Stimulated activated CD8-positive, alpha-beta memory T cell treated with anti-CD3 and anti-CD28 coated beads, Interleukin-2, amount 100 ng/mL, for 48 hours (primary cell): ENCODE results near the gene PCSK2.

ENCODE experiments used
- DNase-seq, 2 donors: peaks; one replicate each; pipeline ENCODE4 v3.0.0-alpha.2; 2020; ENCODE audit warnings: low read depth in 2 of 2

Gene PCSK2

DNA sequence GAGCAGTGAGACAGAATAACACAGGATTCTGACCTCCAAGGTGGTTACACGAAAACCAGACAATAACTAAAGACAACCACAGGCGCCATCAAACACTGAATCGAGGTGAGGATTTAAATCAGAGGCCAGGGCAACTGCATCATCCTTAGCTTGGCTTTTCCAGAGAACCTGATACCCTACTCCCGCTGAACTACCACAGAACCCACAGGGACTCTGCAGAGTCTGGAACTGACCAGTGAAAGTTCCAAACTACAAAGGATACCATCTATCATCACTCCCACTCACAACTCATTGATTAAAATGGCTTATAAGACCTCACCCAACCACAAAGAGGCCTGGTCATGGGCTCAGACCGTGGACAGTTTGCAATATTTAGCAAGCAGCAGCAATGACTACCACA lies 219.3 kb downstream of the PCSK2 start:
- DNase-seq, result no peak

GRCh38 chr20:17448071-17448470 lies 221.2 kb downstream of the PCSK2 start:
- DNase-seq, result no peak

DNA sequence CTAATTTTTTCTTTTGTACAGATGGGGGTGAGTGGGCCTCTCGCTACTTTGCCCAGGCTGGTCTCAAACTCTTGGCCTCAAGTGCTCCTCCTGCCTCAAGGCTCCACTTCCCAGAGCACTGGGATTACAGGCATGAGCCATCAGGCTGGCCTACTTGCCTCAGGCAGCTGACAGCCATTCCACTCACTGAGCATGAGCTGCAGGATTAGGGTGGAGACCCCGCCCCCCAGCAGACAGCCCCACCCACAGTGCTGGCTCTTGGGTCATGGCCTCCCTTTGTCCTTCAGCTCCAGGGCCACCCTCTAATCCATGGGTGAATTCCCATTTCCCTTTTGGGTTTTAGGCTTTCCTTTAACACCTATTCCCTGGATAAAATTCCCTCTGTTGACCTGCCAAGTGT lies 222.2 kb downstream of the PCSK2 start:
- no peak for DNase-seq

GRCh38 chr20:17452441-17452840 lies 225.6 kb downstream of the PCSK2 start:
- DNase-seq, result no peak

GRCh38 chr20:17453592-17453991 lies 226.8 kb downstream of the PCSK2 start:
- DNase-seq, result no peak

GRCh38 chr20:17456279-17456678 lies 229.4 kb downstream of the PCSK2 start:
- DNase-seq, result no peak

DNA sequence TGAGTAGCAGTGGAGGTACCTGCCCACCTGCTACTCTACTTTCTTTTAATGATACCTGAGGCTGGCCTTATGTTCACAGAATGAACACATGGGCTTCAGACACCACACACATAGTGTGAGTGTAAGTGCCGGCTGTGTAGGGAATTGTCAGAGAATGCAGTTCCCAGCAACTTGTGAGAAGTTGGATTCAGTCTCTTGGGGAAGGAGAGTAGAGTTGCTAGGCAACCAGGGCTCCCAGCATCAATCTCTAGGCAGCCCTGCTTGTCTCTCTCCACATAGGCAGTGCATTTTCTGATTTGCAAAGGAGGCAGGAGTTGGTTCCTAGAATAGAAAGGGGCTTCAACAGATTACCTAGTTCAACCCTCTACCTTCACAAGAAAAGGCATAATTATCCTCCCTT lies 230.2 kb downstream of the PCSK2 start:
- no peak for DNase-seq

GRCh38 chr20:17457588-17458190 lies 230.8 kb downstream of the PCSK2 start:
- DNase-seq, result no peak

- no peak for DNase-seq
Observed at GRCh38 chr20:17460119-17460518, 233.3 kb downstream of the PCSK2 start.

- DNase-seq, result no peak
Observed at GRCh38 chr20:17461941-17462340, 235.1 kb downstream of the PCSK2 start.

GRCh38 chr20:17463711-17464110 lies 236.9 kb downstream of the PCSK2 start:
- DNase-seq, result no peak

GRCh38 chr20:17465236-17465635 lies 238.4 kb downstream of the PCSK2 start:
- no peak for DNase-seq

- no peak for DNase-seq
Observed at GRCh38 chr20:17466641-17467040, 239.8 kb downstream of the PCSK2 start.

DNA sequence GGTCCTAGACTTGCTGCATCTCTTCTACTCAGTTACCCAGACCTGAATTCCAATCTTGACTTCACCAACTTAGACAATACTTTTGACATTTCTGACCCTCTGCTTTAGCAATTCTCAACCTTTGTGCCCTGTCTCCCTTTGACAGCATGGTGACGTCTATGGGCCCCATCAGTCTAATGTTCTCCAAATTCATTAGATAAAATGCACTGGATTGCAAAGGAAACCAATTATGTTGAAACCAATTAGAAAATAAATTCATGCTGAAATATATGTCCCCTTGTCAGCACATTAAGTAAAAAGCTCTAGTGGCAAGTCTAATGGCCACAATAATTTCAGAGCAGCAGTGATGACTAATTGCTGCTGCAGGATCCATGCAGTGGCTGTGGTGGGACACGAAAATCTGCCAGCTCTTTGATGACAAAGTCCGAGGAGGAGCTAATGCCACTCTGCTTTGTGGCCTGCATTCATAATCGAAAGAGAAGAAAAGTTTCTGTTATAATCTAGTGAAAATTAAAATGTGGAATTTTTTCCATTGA lies 240.3 kb downstream of the PCSK2 start:
- DNase-seq, result no peak

- no peak for DNase-seq
Observed at GRCh38 chr20:17468073-17468840, 241.4 kb downstream of the PCSK2 start.

DNA sequence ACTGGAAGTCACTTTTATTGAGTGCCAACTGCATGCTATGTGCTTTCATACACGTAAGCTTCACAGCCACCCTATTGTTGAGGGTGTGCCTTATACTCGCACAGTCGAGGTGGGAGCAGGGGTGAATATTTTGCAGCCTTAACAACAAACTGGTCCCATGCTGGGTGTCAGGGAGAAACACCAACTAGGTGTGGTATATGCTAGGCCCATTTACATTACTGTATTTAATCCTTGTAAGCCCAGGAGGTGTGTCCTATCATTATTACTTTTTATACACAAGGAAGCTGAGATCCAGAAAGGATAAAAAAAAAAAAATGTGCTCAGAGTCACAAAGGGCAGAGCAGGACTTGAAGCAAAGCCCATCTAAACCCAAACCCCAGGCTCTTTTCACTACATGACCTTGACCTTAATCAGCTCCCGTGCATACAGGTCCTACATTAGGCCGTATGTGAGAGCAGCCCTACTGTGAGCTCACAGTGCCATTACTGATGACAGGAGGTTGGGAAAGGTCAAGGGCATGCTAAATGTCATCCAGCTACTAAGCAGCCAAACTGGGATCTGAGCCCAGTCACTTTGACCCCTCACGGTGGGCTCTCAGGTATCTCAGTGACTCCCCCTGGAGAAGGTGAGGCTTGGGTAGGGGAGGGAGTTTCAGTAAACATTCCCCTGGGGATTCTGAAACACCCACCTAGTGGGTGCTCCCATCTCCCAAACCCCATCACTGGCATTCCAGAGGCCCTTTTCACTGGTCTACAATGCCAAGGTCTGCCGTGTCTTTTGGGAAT lies 242.6 kb downstream of the PCSK2 start:
- no peak for DNase-seq

- DNase-seq, result no peak
Observed at GRCh38 chr20:17470521-17470920, 243.7 kb downstream of the PCSK2 start.

DNA sequence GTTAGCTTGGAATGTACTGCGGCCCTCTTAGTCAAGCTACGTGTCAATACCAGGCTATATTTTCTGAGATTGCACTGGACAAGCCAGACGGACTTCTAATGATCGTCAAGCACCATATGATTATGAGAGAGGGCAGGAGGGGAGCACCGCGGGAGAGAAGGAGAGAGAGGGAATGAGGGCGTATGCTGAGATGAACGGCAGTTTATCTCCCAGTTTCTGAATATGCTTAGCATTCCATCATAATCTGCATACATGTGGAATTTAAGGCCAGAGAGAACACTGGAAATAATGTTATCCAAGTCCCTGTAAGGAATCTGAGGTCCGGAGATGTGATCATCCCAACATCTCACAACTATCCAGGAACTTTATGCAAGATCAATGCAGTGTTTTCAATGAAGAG lies 244.1 kb downstream of the PCSK2 start:
- no peak for DNase-seq

DNA sequence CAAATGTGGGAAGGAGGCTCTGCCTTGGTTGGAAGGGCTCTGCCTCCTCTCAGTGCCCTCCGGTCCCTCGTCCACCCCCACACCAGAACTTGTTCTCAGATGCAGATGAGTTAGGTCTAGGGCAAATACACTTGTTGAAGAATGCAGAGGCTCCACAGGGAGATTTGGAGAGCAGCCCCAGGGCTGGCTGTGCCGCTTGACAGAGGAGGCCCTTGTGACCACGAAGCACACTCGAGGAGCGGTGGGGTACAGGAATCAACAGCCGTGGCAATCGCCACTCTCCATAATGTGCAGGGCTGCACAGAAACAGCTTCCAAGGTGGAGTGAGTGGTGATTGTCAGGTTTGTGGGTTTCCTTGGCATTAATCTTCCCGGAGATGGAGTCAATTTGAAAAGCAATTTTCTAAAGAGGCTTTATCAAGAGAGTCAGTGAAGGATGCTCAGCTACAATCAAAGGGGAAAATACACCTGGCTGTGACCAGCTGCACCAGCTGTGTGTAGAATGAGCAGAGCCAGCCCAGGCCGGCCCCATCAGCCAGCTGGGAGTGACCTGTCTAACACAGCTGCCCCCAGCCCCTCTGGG lies 244.9 kb downstream of the PCSK2 start:
- no peak for DNase-seq

GRCh38 chr20:17473659-17474058 lies 246.8 kb downstream of the PCSK2 start:
- DNase-seq, result no peak

- no peak for DNase-seq
Observed at GRCh38 chr20:17479063-17479657, 252.3 kb downstream of the PCSK2 start.

- no peak for DNase-seq
Observed at GRCh38 chr20:17480696-17481095, 253.9 kb downstream of the PCSK2 start.
